Airway epithelial cell (primary cell): Measurements from ENCODE around the gene CCND3. TPM values are rescaled to one million over a fixed set of nuclear protein-coding genes. Genes with fewer than 3 reads are reported as not detected.

Experiments
- total RNA-seq: library from RNA; depleted of rRNA; stranded (reverse); fragments of >200 nt; gene quantifications from 2 replicates; pipeline ENCODE4 v1.2.3, GENCODE V29; 2015

Gene CCND3
- 75.5 and 99.1 TPM in 2 replicates for total RNA-seq

DNA sequence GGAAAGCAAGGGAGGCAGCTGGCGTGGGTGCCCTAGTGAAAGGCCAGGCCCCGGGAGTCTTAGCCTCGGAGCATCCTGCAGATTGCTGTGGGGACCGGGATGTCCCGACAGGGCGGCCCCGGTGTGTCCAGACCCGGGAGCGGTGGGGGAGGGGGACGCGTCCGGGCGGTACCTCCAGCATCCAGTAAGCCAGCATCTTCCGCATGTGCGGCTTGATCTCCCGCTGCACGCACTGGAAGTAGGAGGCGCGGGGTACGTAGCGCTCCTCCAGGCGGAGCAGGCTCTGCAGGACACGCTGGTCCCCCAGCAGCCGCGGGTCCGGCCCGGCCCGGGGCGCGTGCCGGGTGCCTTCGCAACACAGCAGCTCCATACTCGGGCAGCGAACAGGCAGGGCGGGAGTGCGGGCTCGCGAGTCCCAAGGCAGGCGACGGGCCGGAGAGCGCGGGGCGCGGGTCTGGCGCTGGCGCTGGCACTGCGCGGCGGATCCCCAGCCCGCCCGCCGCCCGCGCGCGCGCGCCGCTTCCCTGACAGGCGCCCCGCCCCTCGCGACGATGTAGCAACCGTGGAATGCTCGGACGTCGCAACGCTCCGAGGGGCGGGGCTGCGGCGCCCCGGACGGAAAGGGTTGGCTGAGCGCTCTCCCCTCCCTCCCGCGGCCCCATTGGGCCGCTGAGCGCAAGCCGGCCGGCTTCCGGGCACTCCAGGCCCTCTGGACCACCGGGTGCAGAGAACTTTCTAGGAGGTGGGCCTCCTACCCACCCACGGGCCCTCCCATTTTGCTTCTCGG lies at the start of gene CCND3:
CCND3 (minus strand) TSS at position 529 of the 787 bp plus-strand sequence; CDS start at position 370, 159 bp downstream.

GRCh38 chr6:41920921-41921711 lies 20.5 kb downstream of the CCND3 start, which contains the start of the genes BYSL and MED20:
BYSL (plus strand) TSS chr6:41921499; CDS start chr6:41921563, 64 bp downstream.
MED20 (minus strand) TSS chr6:41921139; CDS start chr6:41921018, 121 bp downstream.

DNA sequence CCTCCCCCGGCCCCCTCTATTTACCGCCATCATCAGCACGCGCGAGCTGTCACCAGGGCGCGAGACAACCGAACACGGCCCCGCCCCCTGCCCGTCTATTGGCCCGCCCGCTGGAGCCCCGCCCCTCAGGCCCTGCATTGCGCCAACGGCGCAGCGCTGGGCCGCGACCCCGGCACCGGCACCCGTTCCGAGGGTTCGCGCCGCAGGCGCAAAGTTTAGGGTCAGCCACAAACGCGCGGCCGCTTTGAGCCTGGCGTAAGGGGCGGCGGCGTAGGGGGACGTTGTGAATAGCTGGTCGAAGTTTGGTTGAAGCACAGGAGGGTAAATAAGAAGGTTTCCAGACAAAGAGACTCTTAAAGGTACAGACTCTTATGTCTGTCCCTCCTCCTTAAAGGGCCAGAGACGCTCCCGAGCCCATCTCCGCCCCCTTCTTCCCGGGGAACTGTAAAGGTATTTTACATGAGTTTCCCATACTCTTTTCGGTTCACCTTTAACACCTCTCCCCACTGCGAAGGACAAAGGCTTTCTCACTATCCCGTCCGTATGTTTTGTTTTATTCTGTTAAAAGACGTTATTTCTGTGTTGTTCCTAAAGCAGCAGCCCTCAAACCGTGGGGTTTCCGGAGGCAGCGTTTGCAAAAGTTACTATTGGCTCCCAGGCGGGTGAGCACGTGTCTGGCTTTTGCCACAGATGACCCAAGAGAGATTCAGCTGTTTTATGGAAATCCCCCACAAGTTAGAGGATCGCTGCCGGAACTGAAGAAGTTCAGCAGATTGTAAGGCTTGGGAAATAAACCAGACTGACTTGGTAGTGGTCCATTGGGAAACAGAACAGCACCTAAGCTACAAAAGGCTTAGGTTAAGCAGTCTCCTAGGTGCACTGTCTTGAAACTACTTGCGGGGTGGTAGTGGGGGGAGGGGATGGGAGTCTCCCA lies 46.0 kb downstream of the CCND3 start, which contains the start of gene USP49:
USP49 (minus strand) TSS at position 76 of the 934 bp plus-strand sequence. CDS start 88,392 bp downstream, outside the sequence.

Other genes starting within 250 kb of the CCND3 start
- 11.4 and 14.2 TPM in 2 replicates for gene TFEB, start 206.2 kb downstream of the CCND3 start, total RNA-seq
- not detected in 2 replicates for gene PGC, start 194.4 kb downstream of the CCND3 start, total RNA-seq
- gene FRS3, start 161.9 kb downstream of the CCND3 start, total RNA-seq: 0.70 and 1.2 TPM in 2 replicates
- gene PRICKLE4, start 161.0 kb downstream of the CCND3 start, total RNA-seq: 0.28 and 2.5 TPM in 2 replicates
- 231 and 338 TPM in 2 replicates for gene TOMM6, start 154.1 kb downstream of the CCND3 start, total RNA-seq
- gene USP49, start 46.4 kb downstream of the CCND3 start, total RNA-seq: 0.28 and 1.3 TPM in 2 replicates
- gene MED20, start 20.7 kb downstream of the CCND3 start, total RNA-seq: 19.1 and 24.2 TPM in 2 replicates
- gene BYSL, start 20.3 kb downstream of the CCND3 start, total RNA-seq: 6.2 and 15.8 TPM in 2 replicates
- 16.9 and 20.2 TPM in 2 replicates for gene TAF8, start 108.7 kb upstream of the CCND3 start, total RNA-seq
- 36.0 and 50.2 TPM in 2 replicates for gene C6orf132, start 200.8 kb upstream of the CCND3 start, total RNA-seq
- 0.07 TPM in 1 of 2 replicates, not detected in the other for gene GUCA1A, start 231.6 kb upstream of the CCND3 start, total RNA-seq